Tibial nerve (tissue), 3 donors: ENCODE measurements around the gene NFKBIL1.

Experiments
- CTCF ChIP-seq, 5 experiments: fragments of 200-600 bp in 3 of 5; fragments of 450-650 bp in 2 of 5; sonication (generic) in 3 of 5; IDR thresholded peaks; one replicate each; pipeline ENCODE4 v1.5.1; 2016 to 2019; ENCODE audit warnings: antibody characterized with exemption in 5 of 5, mild to moderate bottlenecking in 3 of 5, moderate library complexity in 2 of 5
- POLR2A ChIP-seq, 2 donors: fragments of 450-650 bp; IDR thresholded peaks; one replicate each; pipeline ENCODE4 v1.6.1; 2017; ENCODE audit warnings: antibody characterized with exemption in 2 of 2, mild to moderate bottlenecking in 2 of 2, moderate library complexity in 2 of 2

DNA sequence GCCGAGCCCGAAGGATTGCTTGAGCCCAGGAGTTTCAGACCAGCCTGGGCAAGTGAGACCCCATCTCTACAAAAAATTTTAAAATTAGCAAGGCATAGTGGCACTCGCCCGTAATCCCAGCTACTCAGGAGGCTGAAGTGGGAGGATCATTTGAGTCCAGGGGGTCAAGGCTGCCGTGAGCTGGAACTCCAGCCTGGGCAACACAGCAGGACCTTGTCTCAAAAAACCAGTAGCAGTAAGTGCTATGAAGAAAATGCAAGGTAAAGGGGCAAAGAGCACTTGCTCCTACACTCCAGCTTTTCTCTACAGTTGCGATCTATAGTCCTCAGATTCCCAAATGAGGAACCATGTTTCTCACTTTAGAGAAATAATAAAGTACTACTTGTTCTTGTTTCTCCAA is 3.8 kb upstream of the NFKBIL1 start:
- no peak for TF ChIP-seq CTCF (IDR thresholded peaks at IDR 0.05)
- no peak for TF ChIP-seq POLR2A (IDR thresholded peaks at IDR 0.05)
